NCI-H2227 (cell line): Measurements from ENCODE around the gene CHCHD1.
"Not testable (repeated sequence)": the region's sequence is repeated elsewhere in the genome, so short reads cannot be mapped to it uniquely, and the experiment has no call there.

Source experiments
- DNase-seq: peaks from one replicate; lab custom pipeline; 2025; ENCODE audit not compliant: unreplicated experiment; lab: John Stamatoyannopoulos, UW

The CHCHD1 gene

GRCh38 chr10:73790886-73791625, 9.2 kb downstream of the CHCHD1 start:
- no peak for DNase-seq

- DNase-seq = no peak
These were observed 10.1 kb downstream of the CHCHD1 start for GRCh38 chr10:73791871-73792400.

DNA sequence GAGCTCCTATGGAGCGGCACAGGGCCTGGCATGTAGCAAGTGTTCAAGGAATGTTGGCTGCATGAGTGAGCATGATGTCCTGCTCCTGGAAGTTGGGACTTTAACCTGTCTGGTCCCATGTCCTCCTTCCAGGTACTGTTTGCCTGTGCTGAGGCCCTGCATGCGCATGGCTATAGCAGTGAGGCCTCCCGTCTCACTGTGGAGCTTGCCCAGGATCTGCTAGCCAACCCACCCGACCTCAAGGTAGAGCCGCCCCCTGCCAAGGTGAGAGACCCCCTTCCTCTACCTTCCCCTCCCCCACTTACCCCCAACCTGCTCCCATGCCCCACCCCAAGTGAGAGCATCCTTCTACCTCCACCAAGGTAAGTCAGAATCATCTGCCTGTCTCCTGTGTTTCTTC, 11.6 kb downstream of the CHCHD1 start:
- DNase-seq = no peak

GRCh38 chr10:73795491-73795890, 13.6 kb downstream of the CHCHD1 start:
- not testable (repeated sequence) for DNase-seq

GRCh38 chr10:73796035-73796434, 14.2 kb downstream of the CHCHD1 start:
- not testable (repeated sequence) for DNase-seq

DNA sequence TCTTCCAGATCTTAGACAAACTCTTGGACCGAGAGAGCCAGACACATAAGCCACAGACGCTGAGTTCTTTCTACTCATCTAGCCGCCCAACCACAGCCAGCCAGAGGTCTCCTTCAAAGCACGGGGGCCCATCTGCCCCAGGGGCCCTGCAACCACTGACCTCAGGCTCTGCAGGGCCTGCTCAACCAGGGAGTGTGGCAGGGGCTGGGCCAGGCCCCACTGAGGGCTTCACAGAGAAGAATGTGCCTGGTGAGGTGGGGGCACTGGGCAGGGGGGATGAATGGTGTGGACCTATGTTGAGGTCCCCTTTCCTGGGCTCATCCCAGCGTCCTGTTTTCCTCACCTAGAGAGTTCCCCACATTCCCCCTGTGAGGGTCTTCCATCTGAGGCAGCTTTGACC, 14.9 kb downstream of the CHCHD1 start:
- no peak for DNase-seq

- no peak for DNase-seq
These were observed 15.6 kb downstream of the CHCHD1 start for GRCh38 chr10:73797324-73798025.

- no peak for DNase-seq
These were observed 16.2 kb downstream of the CHCHD1 start for GRCh38 chr10:73798087-73798486.

GRCh38 chr10:73798927-73799560, 17.2 kb downstream of the CHCHD1 start:
- DNase-seq = no peak

DNA sequence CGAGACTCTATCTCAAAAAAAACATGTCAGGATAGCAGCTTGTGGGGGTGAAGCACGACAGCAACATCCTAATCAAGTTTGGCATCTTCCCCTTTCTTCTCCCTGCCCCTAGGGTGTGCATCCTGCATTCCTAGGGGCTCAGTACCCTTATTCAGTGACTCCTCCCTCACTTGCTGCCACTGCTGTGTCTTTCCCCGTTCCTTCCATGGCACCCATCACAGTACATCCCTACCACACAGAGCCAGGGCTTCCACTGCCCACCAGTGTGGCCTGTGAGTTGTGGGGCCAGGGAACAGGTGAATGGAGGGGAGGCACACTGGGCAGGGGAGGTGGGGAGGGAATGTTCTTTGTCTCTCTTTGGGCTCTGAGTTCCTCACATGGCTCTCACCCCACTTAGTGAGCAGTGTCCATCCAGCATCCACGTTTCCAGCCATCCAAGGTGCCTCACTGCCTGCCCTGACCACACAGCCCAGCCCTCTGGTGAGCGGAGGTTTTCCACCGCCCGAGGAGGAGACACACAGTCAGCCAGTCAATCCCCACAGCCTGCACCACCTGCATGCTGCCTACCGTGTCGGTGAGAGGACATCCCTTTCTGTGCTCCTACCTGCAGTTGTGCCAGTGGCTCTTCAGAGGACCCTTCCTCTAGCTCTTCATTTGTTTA, 18.2 kb downstream of the CHCHD1 start:
- no peak for DNase-seq

DNA sequence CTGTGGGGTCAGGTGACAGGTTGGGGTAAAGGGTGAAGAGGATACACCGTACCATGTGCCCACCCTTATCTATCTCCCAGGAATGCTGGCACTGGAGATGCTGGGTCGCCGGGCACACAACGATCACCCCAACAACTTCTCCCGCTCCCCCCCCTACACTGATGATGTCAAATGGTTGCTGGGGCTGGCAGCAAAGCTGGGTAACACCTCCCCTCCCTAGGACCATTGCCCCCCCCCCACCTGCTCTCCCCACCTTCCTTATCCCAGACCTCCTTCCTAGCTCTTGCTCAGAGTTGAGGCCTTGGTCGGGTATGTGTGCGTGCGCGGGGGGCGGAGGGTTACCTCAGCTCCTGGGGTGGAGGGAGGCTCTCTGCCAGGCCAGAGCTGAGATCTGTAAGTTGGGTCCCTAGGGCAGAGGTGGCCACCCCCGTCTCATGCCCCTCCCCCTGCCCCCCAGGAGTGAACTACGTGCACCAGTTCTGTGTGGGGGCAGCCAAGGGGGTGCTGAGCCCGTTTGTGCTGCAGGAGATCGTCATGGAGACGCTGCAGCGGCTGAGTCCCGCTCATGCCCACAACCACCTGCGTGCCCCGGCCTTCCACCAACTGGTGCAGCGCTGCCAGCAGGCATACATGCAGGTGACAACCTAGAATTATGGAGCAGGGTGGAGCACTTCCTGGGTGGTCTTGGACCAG, 18.9 kb downstream of the CHCHD1 start:
- no peak for DNase-seq

- DNase-seq = no peak
These were observed 19.4 kb downstream of the CHCHD1 start for GRCh38 chr10:73801253-73801590.

DNA sequence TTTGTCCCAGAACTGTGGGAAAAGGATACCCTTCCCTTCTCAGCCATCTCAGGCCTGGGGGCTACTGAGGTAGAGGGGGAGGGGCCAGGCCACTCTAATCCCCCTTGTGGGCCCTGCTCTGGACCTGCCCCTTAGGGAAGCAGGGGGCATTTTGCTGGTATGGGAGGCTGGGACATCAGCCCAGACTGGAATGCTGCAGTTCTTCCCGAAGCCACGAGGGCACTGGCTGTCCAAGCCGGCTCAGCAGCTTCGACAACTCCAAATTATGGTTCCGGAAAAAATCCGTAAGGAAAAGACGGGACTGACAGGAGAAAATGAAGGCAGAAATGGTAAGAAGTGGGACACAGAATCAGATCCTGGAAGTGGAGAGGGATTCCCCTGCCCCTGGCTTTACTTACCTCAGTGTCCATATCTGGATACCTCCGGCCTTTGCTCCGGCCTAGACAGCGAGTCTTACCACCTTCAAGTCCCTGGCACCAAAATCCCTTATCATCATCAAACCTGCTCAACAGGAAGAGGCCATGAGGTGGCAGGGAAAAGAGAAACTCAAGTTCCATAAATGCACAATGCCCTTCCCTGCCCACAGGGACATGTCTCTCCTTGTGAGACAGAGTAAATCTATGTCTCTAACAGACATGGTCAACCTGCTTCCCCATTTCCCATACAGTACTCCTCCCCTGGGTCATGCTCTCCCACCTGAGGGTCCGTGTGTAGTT, 20.6 kb downstream of the CHCHD1 start:
- DNase-seq = no peak

DNA sequence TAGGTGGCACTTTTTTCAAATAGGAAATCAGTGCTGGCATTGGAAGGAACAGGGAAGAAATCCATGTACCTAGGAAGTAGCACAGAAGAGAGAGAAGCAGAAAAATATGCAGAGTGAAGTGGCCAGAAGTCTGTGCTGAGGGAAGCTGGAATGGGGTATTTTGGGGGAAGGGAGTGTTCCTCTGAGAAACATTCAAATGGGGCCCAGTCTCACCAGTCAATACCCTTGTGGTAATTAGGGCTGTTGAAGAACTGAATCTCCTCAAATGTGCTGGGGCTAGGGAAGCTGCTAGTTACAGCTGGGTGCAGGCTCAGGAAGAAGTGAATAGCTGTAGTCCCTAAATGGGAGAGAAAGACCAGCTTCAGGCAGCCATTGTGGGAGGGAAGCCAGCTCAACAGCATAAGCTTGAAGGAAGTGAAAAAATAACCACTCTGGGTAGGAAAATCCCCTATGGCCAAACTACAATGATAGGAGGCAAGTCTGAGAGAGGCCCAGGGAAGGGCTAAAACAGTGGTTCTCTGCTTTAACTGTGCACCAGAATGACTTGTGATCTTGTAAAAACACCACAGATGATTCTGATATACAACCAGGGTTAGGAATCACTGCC, 21.9 kb downstream of the CHCHD1 start:
- DNase-seq = no peak

- no peak for DNase-seq
These were observed 24.5 kb downstream of the CHCHD1 start for GRCh38 chr10:73806176-73806950.

GRCh38 chr10:73807471-73807870, 25.6 kb downstream of the CHCHD1 start:
- no peak for DNase-seq

DNA sequence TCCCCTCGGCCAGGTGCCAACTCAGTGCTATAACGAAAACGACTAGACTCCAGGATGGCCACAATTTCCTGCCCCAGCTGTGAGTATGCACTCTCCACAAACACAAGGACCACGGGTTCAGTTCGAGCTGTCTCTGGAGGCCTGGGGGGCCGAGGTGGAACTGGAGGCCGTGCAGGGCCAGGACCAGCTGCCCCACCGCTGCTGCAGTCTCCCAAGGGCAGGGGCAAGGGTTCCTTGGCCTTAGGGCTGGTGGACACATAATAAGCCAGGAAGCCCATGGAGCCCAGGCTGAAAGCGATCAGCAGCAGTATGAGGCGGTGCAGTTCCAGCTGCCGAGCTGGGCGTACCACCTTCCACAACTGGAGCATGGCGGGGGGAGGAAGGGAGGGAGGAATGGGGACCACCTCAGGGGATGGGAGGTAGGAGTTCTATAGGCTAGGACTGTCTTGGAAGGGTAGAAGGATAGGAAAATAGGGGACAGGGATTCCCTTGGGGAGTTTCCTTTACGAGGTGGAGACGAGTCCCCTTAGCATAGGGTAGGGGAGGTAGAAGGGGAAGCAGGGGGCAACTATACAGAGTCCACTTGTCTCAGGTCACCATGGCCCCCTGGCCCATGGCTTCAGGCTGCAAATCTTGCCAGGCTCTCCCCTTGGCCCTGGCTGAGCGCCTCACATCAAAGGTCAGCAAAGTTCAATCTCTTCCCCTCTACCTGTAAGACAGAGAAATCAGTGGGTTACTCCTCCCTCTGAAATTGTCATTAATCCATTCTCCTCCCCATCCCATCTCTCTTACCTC, 26.4 kb downstream of the CHCHD1 start:
- no peak for DNase-seq

GRCh38 chr10:73809061-73809818, 27.4 kb downstream of the CHCHD1 start:
- no peak for DNase-seq
